HG02970 (cell line): ENCODE results near the gene NLRP9.

Experiments
- ATAC-seq: cut with Tn5 transposase; IDR thresholded peaks from one replicate; pipeline ENCODE4 v1.9.1; 2021; ENCODE audit warnings: mild to moderate bottlenecking, moderate library complexity, moderate number of reproducible peaks; ENCODE audit not compliant: unreplicated experiment, low FRiP score

NLRP9 gene

DNA sequence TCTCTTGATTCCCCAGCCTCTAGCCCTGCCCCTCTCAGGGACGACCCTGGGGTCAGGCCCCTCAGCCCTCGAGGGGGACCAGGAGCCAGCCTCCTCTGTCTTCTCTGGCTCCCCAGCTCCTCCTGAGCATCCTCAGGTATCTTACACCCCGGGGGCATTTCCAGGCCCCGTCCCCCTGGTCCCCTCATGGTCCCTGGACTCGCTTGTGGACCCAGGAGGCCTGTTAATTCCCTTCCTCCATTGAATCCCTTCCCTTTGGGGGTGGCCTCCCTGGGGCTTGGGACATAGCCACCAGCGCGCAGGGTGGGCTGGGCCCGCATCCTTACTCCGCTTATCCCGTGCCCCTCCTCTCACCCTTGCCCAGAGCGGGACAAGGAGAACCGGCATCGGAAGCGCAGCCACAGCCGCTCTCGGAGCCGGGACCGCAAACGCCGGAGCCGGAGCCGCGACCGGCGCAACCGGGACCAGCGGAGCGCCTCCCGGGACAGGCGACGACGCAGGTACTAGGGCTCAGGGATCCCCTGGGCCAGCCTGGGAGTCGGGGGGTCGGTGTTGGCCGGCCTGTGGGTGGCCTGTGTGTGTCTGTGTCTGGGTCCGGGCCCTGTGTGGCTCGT lies 79.2 kb downstream of the NLRP9 start:
- ATAC-seq = no peak
